Stimulated activated CD4-positive, alpha-beta T cell treated with anti-CD3 and anti-CD28 coated beads, TNF-alpha, amount 100 ng/mL, for 4 hours (primary cell): ENCODE data around the gene POPDC3.
"Not testable (repeated sequence)": the region's sequence is repeated elsewhere in the genome, so short reads cannot be mapped to it uniquely, and the experiment has no call there.

Experiments used
- DNase-seq, 3 experiments: peaks; one replicate each; pipeline ENCODE4 v3.0.0-alpha.2; 2020; ENCODE audit warnings: low read depth in 3 of 3

POPDC3 gene

GRCh38 chr6:105196076-105196475 is 16.3 kb upstream of the POPDC3 start:
- DNase-seq = no peak

GRCh38 chr6:105194591-105194990 is 14.8 kb upstream of the POPDC3 start:
- DNase-seq = no peak

- DNase-seq = no peak
Observed at GRCh38 chr6:105194106-105194505, 14.3 kb upstream of the POPDC3 start.

GRCh38 chr6:105193647-105194046 is 13.8 kb upstream of the POPDC3 start:
- no peak for DNase-seq

GRCh38 chr6:105192707-105193465 is 13.1 kb upstream of the POPDC3 start:
- DNase-seq = no peak

- no peak for DNase-seq
Observed at GRCh38 chr6:105191351-105191750, 11.5 kb upstream of the POPDC3 start.

- no peak for DNase-seq
Observed at GRCh38 chr6:105189026-105189820, 9.4 kb upstream of the POPDC3 start.

GRCh38 chr6:105188251-105188650 is 8.4 kb upstream of the POPDC3 start:
- no peak for DNase-seq

GRCh38 chr6:105186576-105186975 is 6.8 kb upstream of the POPDC3 start:
- DNase-seq = no peak

GRCh38 chr6:105184921-105185320 is 5.1 kb upstream of the POPDC3 start:
- no peak for DNase-seq

GRCh38 chr6:105181981-105182515 is 2.2 kb upstream of the POPDC3 start:
- DNase-seq = no peak

- DNase-seq = no peak
Observed at GRCh38 chr6:105178636-105179035, 1.2 kb downstream of the POPDC3 start.

- no peak for DNase-seq
Observed at GRCh38 chr6:105178110-105178509, 1.7 kb downstream of the POPDC3 start.

GRCh38 chr6:105177556-105177955 is 2.3 kb downstream of the POPDC3 start:
- no peak for DNase-seq

- no peak for DNase-seq
Observed at GRCh38 chr6:105174512-105174911, 5.3 kb downstream of the POPDC3 start.

GRCh38 chr6:105172515-105172914 is 7.3 kb downstream of the POPDC3 start:
- DNase-seq = not testable (repeated sequence)

GRCh38 chr6:105170059-105170458 is 9.8 kb downstream of the POPDC3 start:
- no peak for DNase-seq

GRCh38 chr6:105167914-105168313 is 11.9 kb downstream of the POPDC3 start:
- no peak for DNase-seq

GRCh38 chr6:105164418-105164817 is 15.4 kb downstream of the POPDC3 start:
- no peak for DNase-seq

GRCh38 chr6:105163183-105163582 is 16.6 kb downstream of the POPDC3 start:
- DNase-seq = no peak

GRCh38 chr6:105162377-105162776 is 17.4 kb downstream of the POPDC3 start:
- no peak for DNase-seq

GRCh38 chr6:105161421-105161820 is 18.4 kb downstream of the POPDC3 start:
- DNase-seq = no peak

- no peak for DNase-seq
Observed at GRCh38 chr6:105153676-105154075, 26.1 kb downstream of the POPDC3 start.
